Measurements from ENCODE around the gene ESD.

DNA sequence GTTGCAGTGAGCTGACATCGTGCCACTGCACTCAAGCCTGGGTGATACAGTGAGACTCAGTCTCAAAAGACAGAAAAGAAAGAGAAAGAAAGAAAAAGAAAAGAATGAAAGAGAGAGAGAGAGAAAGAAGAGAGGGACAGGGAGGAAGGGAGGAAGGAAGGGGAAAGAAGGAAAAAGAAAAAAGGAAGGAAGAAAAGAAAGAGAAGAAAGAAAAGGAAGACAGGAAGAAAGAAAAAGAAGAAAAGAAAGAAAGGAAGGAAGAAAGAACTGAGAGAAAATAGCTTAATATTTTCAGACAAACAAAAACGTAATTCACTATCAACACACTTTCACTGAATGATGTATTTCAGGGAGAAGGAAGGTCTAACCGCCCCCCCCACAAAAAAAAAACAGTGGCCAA lies 39.3 kb downstream of the ESD start:
- no peak for TF ChIP-seq EZH2 (IDR thresholded peaks at IDR 0.05; ENCODE audit: low read depth, unreplicated experiment)
- TF ChIP-seq POLR2AphosphoS5 (IDR thresholded peaks at IDR 0.05; ENCODE audit: low read depth): no peak
- TF ChIP-seq, protein P1, sequence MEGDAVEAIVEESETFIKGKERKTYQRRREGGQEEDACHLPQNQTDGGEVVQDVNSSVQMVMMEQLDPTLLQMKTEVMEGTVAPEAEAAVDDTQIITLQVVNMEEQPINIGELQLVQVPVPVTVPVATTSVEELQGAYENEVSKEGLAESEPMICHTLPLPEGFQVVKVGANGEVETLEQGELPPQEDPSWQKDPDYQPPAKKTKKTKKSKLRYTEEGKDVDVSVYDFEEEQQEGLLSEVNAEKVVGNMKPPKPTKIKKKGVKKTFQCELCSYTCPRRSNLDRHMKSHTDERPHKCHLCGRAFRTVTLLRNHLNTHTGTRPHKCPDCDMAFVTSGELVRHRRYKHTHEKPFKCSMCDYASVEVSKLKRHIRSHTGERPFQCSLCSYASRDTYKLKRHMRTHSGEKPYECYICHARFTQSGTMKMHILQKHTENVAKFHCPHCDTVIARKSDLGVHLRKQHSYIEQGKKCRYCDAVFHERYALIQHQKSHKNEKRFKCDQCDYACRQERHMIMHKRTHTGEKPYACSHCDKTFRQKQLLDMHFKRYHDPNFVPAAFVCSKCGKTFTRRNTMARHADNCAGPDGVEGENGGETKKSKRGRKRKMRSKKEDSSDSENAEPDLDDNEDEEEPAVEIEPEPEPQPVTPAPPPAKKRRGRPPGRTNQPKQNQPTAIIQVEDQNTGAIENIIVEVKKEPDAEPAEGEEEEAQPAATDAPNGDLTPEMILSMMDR (conservative IDR thresholded peaks at IDR 0.05; ENCODE audit: low read depth in 2 of 2): no peak
- TF ChIP-seq CREB1 (CRISPR knock-in tag; IDR thresholded peaks at IDR 0.05; ENCODE audit: low read depth): no peak
- TF ChIP-seq EZH2phosphoT487 (IDR thresholded peaks at IDR 0.05; ENCODE audit: unreplicated experiment): no peak
- no peak for TF ChIP-seq ZNF114 (CRISPR knock-in tag; IDR thresholded peaks at IDR 0.05)
- TF ChIP-seq, protein P2, sequence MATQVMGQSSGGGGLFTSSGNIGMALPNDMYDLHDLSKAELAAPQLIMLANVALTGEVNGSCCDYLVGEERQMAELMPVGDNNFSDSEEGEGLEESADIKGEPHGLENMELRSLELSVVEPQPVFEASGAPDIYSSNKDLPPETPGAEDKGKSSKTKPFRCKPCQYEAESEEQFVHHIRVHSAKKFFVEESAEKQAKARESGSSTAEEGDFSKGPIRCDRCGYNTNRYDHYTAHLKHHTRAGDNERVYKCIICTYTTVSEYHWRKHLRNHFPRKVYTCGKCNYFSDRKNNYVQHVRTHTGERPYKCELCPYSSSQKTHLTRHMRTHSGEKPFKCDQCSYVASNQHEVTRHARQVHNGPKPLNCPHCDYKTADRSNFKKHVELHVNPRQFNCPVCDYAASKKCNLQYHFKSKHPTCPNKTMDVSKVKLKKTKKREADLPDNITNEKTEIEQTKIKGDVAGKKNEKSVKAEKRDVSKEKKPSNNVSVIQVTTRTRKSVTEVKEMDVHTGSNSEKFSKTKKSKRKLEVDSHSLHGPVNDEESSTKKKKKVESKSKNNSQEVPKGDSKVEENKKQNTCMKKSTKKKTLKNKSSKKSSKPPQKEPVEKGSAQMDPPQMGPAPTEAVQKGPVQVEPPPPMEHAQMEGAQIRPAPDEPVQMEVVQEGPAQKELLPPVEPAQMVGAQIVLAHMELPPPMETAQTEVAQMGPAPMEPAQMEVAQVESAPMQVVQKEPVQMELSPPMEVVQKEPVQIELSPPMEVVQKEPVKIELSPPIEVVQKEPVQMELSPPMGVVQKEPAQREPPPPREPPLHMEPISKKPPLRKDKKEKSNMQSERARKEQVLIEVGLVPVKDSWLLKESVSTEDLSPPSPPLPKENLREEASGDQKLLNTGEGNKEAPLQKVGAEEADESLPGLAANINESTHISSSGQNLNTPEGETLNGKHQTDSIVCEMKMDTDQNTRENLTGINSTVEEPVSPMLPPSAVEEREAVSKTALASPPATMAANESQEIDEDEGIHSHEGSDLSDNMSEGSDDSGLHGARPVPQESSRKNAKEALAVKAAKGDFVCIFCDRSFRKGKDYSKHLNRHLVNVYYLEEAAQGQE (IDR thresholded peaks at IDR 0.05; ENCODE audit: unreplicated experiment): no peak
- no peak for TF ChIP-seq JUNB (IDR thresholded peaks at IDR 0.05; ENCODE audit: unreplicated experiment)
- TF ChIP-seq, protein P3, sequence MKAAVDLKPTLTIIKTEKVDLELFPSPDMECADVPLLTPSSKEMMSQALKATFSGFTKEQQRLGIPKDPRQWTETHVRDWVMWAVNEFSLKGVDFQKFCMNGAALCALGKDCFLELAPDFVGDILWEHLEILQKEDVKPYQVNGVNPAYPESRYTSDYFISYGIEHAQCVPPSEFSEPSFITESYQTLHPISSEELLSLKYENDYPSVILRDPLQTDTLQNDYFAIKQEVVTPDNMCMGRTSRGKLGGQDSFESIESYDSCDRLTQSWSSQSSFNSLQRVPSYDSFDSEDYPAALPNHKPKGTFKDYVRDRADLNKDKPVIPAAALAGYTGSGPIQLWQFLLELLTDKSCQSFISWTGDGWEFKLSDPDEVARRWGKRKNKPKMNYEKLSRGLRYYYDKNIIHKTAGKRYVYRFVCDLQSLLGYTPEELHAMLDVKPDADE (IDR thresholded peaks at IDR 0.05): no peak
